Cardiac septum (tissue), 1 donor: ENCODE measurements around the gene RGL4. TPM values are rescaled to one million over a fixed set of nuclear protein-coding genes. Genes with fewer than 3 reads are reported as not detected.
"Not testable (repeated sequence)": the region's sequence is repeated elsewhere in the genome, so short reads cannot be mapped to it uniquely, and the experiment has no call there.

Experiments
- DNase-seq: peaks from one replicate; pipeline ENCODE4 v3.0.0-alpha.2; 2020; ENCODE audit warnings: low spot score
- intact Hi-C: fragments of 100-400 bp; cut with DNase I; formaldehyde crosslinking; loops from one replicate; pipeline ENCODE4 v1.14.0; 2022
- total RNA-seq: library from RNA; stranded (reverse); fragmentation: NEBNext Ultra II Directional; extraction: Animal tissue kit (Norgen Biotek cat#: 25700); gene quantifications from one replicate; pipeline ENCODE4 v1.2.1, GENCODE V29; 2021
- donor health status: DM: no; HTN: no; CAD: no.

Gene RGL4
- total RNA-seq, 1 donor from 2014 or later = 0.24 TPM

DNA sequence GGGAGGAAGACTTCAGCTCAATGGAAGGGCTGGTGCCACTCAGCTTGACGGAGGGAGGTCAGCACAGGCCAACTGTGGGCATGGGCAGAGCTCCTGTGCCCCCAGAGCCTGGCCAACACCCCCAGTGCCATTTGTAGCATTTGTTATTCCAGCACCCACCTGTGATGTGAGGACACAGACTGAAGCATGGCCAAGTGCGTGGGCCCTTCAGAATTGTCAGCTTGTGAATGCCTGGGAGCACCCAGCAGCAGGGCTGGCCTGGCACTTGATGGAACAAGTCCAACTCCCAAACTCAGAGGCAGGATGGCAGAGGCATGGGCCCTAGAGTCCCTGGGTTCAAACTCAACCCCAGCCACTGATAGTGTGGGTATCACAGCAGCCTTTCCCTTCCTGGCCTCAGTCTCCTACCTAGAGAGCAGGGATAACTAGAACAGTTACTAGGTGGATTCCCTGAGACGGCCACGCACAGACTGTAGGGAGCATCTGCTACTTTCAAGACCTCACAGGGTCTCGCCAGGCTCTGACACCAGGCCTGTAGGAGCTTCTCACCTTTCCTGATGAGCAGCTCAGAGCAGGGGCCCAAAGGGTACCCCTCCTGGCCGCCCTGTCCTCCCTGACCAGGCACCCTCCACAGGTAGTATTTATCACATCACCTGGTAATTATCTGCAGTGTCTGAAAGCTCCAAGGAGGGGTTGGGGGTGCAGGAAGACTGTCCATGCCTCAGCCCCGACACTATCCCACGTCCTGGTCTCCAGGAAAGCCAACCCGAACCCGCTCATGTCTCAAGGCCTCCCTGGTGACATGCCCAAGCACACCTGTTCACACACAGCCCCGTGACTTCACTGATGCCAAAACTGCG lies 13.7 kb upstream of the RGL4 start:
- intact Hi-C loops = not testable (repeated sequence)
- DNase-seq = peak; percentile 47

DNA sequence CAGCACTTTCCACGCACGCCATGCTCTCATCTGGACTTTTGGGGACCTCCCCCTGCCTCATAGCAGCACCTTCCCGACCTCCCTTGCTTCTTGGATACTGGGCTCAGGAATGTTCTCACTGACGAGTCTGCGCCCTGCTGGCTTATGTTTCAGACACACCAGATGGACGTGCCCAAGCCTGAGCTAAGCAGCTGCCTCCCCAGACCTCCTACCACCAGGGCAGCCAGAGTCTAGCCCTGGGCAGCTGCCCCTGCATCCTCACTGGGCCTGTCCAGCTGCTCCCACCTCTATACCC lies 13.2 kb upstream of the RGL4 start:
- peak; percentile 53 for DNase-seq
- intact Hi-C loops = no loop called here

GRCh38 chr22:23678133-23678532 lies 12.7 kb upstream of the RGL4 start:
- intact Hi-C loops = no loop called here
- no peak for DNase-seq

GRCh38 chr22:23681026-23681809 lies 9.6 kb upstream of the RGL4 start:
- no peak for DNase-seq
- intact Hi-C loops = no loop called here

- DNase-seq = no peak
- intact Hi-C loops = no loop called here
Observed at GRCh38 chr22:23682077-23682476, 8.7 kb upstream of the RGL4 start.

GRCh38 chr22:23682827-23683355 lies 7.9 kb upstream of the RGL4 start:
- intact Hi-C loops = no loop called here
- no peak for DNase-seq

DNA sequence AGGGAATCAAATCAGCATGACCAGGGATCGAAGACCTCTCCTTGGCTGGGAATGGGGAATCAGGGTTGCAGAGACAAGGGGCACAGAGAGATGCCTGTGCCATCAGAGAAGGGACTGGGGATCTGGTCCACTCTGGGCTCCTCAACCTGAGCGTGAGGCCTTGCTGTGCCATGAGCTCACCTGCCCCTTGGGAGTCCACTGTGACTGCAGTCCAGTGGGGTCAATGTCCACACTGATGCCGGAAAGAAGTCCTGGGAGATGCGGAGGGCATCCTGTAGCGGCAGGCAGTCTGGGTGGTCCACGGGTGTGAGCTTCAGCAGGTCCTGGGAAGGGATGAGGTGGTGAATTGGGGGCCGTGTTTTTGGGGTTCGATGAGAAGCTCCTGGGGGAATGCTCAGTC lies 7.3 kb upstream of the RGL4 start:
- peak; percentile 56 for DNase-seq
- intact Hi-C loops = no loop called here

DNA sequence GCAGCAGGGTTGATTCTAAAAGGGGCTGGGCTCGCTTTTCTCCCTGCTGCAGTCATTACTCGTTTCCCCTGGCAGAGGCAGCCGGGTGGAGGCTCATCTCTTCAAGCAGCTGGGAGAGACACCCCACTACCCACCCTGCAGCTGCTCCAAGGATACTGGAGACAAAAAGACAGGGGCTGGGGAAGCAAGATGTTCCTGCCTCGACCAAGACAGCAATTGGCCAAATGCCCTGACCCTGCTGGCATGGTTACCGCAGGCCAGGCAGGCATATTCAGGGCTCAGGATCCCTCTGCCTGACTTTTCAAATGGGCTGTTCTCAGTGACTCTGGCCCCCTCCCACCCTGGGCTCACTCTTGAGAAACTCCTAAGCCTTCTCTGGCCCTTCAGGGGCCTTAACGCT lies 6.8 kb upstream of the RGL4 start:
- DNase-seq = peak; percentile 38
- intact Hi-C loops = no loop called here

DNA sequence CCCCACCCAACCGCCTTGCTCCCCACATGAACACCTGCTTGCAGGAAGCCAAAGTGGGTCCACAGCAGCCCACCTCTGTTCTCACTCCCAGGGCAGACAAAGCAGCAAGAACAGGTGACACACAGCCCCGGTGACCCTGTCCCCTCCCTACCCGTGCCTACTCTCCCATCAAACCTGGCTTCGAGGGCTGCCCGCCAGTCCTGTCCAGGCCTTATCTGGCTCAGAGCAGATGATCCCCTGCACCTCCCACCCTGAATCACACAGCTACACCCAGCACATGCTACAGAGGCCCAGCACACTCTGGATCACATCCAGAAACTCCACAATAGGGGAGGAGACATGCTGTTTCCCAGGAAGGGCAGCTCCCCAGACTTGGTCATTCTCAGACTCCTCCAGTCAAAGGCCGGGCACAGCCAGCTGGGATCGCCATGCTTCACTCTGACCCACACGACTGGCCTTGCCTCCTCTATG lies 6.2 kb upstream of the RGL4 start:
- intact Hi-C loops = no loop called here
- no peak for DNase-seq

DNA sequence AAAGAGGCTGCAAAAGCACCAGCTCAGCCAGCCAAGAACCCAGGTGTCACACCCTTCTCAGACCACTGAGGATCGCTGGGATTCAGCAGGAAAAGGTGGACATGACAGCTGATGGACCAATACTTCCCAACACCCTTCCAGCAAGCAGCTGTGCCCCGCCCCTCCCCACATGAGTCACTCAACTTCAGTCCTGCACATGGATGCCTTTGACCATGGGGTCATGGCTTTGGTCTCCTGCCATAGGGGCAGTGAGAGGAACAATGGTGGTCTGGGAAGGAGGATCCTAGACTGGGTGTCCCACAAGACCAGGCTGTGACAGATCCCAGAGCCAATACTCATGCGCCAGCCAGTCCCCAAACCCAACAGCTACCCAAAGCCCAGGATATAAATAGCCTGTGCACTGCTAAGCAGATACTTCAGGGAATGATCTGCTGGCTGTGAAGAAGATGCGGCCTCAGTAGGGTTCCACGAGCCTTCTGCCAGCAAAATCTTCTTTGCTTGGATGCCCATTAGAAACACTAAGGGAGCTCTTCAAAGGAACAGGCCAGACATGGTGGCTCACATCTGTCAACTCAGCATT lies 5.5 kb upstream of the RGL4 start:
- intact Hi-C loops = no loop called here
- peak; percentile 47 for DNase-seq

DNA sequence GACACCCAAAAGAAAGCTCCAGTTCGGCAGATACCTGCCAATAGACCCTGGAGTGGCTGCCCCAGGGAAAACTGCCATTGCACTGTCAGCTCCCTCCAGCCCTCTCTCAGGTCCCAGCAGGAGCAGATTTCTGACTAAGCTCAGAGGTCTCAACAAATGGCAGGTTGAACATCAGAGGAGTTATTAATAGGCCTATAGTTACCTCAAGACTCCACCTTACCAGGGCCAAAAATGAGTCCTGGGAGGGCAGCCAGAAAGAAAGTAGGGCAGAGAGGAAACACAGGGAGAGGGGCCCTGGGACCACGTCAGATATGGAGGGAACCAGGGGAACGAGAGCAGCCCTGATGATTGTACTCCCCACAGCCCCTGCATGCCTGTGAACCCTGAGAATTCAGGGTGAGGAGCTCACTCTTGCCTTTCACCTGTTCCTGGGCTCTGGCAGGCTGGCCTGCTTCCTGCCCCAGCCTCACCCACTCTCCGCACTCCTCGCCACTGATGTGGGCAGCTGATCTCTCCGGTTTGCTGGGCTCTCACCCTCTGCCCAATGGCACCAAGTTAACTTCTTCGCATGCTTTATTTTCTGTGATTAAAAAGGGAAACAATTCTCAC lies 4.3 kb upstream of the RGL4 start:
- intact Hi-C loops = no loop called here
- peak; percentile 61 for DNase-seq

DNA sequence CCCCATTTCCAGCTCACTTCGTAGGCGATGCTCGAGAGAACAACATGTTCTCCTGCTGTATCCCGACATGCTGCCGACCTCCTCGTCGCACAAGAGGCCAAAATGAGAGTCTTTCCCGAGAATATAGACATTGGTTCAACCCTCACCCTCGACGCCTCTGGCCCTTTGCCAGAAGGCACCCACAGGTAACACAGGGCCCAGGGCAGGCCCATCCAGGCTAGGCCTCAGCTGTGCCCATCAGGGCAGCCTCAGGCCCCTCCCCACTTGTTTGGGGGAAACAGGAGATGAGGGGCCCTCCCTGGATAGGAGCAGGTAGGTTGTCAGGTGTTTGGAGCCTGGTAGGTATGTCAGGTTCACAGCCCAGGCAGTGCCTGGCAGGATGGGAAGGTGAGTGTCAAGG lies 2.7 kb upstream of the RGL4 start:
- no peak for DNase-seq
- intact Hi-C loops = no loop called here

DNA sequence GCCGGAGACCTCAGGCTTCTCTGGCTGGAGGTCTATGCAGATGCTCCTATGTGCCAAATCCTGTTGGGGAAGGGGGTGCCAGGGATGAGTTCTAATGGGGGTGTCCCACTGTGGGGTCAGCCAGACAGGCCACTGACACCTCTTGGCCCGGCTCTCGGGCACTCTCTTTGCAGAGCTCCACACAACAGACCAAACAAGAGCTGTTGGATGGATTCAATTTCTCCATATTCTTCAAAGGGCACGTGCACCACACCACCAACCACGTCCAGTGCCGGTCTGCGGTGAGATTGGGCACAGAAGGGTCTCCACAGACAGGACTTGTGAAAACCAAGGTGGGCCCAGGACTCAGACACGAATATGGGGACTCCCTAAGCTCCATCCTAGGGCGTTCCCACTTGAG lies 2.2 kb upstream of the RGL4 start:
- intact Hi-C loops = no loop called here
- DNase-seq = peak; percentile 62

- intact Hi-C loops = no loop called here
- no peak for DNase-seq
Observed at GRCh38 chr22:23689414-23689813, 1.4 kb upstream of the RGL4 start.

- peak; percentile 63 for DNase-seq
- intact Hi-C loops = no loop called here
Observed at GRCh38 chr22:23691748-23692423, 1.1 kb downstream of the RGL4 start.

- intact Hi-C loops = no loop called here
- DNase-seq = peak; percentile 38
Observed at GRCh38 chr22:23692598-23693291, 1.9 kb downstream of the RGL4 start.

DNA sequence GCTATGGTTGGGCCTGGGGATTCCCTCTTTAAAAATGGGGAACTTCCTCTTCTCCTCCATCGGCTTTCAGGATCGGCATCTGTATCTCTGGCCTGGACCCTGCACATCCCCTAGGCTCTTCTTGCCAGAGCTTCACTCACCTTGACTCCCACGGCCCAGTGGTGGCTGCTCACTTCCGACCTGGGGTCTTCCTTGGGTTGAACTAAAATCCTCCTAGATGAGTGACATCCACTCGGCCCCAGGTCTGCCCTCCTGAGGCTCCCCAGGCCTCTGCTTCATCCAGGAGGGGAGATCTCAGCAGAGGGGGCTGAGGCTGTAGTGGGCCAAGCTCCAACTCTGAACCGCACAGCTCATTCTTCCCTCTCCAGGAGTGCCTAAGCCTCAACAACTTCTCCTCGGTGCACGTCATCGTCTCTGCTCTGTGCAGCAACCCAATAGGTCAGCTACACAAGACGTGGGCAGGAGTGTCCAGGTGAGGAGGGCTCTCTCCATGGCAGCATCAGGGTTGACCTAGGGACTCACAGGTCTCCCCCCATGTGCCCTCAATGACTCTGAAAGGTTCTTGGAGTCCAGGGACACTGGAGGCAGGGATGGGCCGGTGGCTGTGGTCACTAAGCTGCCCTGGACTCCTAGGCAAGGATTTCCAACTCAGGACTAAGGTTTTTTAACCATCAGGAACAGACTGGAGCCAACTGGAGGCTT lies 3.3 kb downstream of the RGL4 start:
- peak; percentile 43 for DNase-seq
- intact Hi-C loops = no loop called here

- intact Hi-C loops = no loop called here
- DNase-seq = peak; percentile 69
Observed at GRCh38 chr22:23695141-23695540, 4.3 kb downstream of the RGL4 start.
